ENCODE results near the gene ALK. TPM values are rescaled to one million over a fixed set of nuclear protein-coding genes. Genes with fewer than 3 reads are reported as not detected.

Gene ALK
- total RNA-seq, 4 donors from 2014 or later = 0.66 TPM; not detected in 3

GRCh38 chr2:29702276-29702675 lies 219.1 kb downstream of the ALK start:
- TF ChIP-seq CTCF (IDR thresholded peaks at IDR 0.05) (no peak), POLR2A (IDR thresholded peaks at IDR 0.05) (no peak)
- no peak overlapping the region for H3K4me3 ChIP-seq (ENCODE audit: low read depth, poor library complexity, severe bottlenecking)
- no peak for DNase-seq (ENCODE audit: low spot score in 2 of 2)
- 74 to 84% methylated on average over 2 of the region's 2 CpGs for WGBS, 2 donors
- intact Hi-C loops (cut with DNase I; ENCODE audit: low total_unique reads) = no loop called here

- no peak for TF ChIP-seq CTCF (IDR thresholded peaks at IDR 0.05)
- TF ChIP-seq POLR2A (IDR thresholded peaks at IDR 0.05) = no peak
- intact Hi-C loops (cut with DNase I; ENCODE audit: low total_unique reads) = no loop called here
- DNase-seq (ENCODE audit: low spot score in 2 of 2) = no peak
- 79 to 91% methylated on average over 2 of the region's 2 CpGs for WGBS, 2 donors
- no peak overlapping the region for H3K4me3 ChIP-seq (ENCODE audit: low read depth, poor library complexity, severe bottlenecking)
These were observed 220.8 kb downstream of the ALK start for GRCh38 chr2:29700560-29700959.

- H3K4me3 ChIP-seq (ENCODE audit: low read depth, poor library complexity, severe bottlenecking) = no peak overlapping the region
- no peak for DNase-seq (ENCODE audit: low spot score in 2 of 2)
- TF ChIP-seq POLR2A (IDR thresholded peaks at IDR 0.05) (no peak), CTCF (IDR thresholded peaks at IDR 0.05) (no peak)
- intact Hi-C loops (cut with DNase I; ENCODE audit: low total_unique reads) = no loop called here
- WGBS, 2 donors = 69 to 76% methylated on average over 4 of the region's 4 CpGs
These were observed 222.3 kb downstream of the ALK start for GRCh38 chr2:29699045-29699444.

- no peak for TF ChIP-seq CTCF (IDR thresholded peaks at IDR 0.05)
- no peak for TF ChIP-seq POLR2A (IDR thresholded peaks at IDR 0.05)
- WGBS, 2 donors = 83 to 85% methylated on average over 3 of the region's 3 CpGs
- intact Hi-C loops (cut with DNase I; ENCODE audit: low total_unique reads) = no loop called here
- DNase-seq (ENCODE audit: low spot score in 2 of 2) = no peak
- H3K4me3 ChIP-seq (ENCODE audit: low read depth, poor library complexity, severe bottlenecking) = no peak overlapping the region
These were observed 223.2 kb downstream of the ALK start for GRCh38 chr2:29698216-29698615.

GRCh38 chr2:29697715-29698114 lies 223.7 kb downstream of the ALK start:
- TF ChIP-seq POLR2A (IDR thresholded peaks at IDR 0.05) (no peak), CTCF (IDR thresholded peaks at IDR 0.05) (no peak)
- 62 to 67% methylated on average over 2 of the region's 2 CpGs for WGBS, 2 donors
- DNase-seq (ENCODE audit: low spot score in 2 of 2) = no peak
- no peak overlapping the region for H3K4me3 ChIP-seq (ENCODE audit: low read depth, poor library complexity, severe bottlenecking)
- intact Hi-C loops (cut with DNase I; ENCODE audit: low total_unique reads) = no loop called here

GRCh38 chr2:29697181-29697580 lies 224.2 kb downstream of the ALK start:
- no peak overlapping the region for H3K4me3 ChIP-seq (ENCODE audit: low read depth, poor library complexity, severe bottlenecking)
- TF ChIP-seq CTCF (IDR thresholded peaks at IDR 0.05) (no peak), POLR2A (IDR thresholded peaks at IDR 0.05) (no peak)
- intact Hi-C loops (cut with DNase I; ENCODE audit: low total_unique reads) = no loop called here
- no peak for DNase-seq (ENCODE audit: low spot score in 2 of 2)
- WGBS, 2 donors = 71 to 72% methylated on average over 3 of the region's 3 CpGs
